IMR-90 (cell line): ENCODE data around the gene AGFG1. TPM values are rescaled to one million over a fixed set of nuclear protein-coding genes. Genes with fewer than 3 reads are reported as not detected.

Experiments used
- ATAC-seq: fragments of 200-7000 bp; cut with Tn5 transposase; 2 replicates; pipeline ENCODE4 v1.9.1; 2020; ENCODE audit warnings: low read depth, mild to moderate bottlenecking, moderate library complexity
- BruUV-seq: library from RNA; stranded (reverse); fragments of 400-500 nt; replicated peaks from 2 replicates; lab custom pipeline; 2021; lab: Mats Ljungman, UMichigan
- CTCF ChIA-PET: fragments of 300-600 bp; formaldehyde crosslinking; extraction: SDS; loops from one replicate; lab custom pipeline; 2021; ENCODE audit warnings: antibody characterized with exemption; lab: Yijun Ruan, JAX
- POLR2A ChIA-PET: fragments of 300-600 bp; sonication (Branson Sonifier 250); formaldehyde crosslinking; loops from one replicate; lab custom pipeline; 2022; ENCODE audit warnings: antibody characterized with exemption; ENCODE audit not compliant: unreplicated experiment; lab: Charles Lee
- DNase-seq: peaks from one replicate; pipeline ENCODE4 v3.0.0; 2013
- H2AFZ ChIP-seq: replicated peaks from 2 replicates; pipeline ENCODE3; 2013; ENCODE audit warnings: low read length, mild to moderate bottlenecking; ENCODE audit not compliant: poor library complexity
- H2AK5ac ChIP-seq: 2 replicates; pipeline ENCODE4 v1.6.1; 2013; ENCODE audit warnings: low read depth, low read length, inconsistent platforms
- H2AK9ac ChIP-seq: replicated peaks from 2 replicates; pipeline ENCODE3; 2013; ENCODE audit warnings: mild to moderate bottlenecking, low read depth, low read length, moderate library complexity; ENCODE audit not compliant: poor library complexity
- H2BK120ac ChIP-seq: 2 replicates; pipeline ENCODE4 v1.6.1; 2013; ENCODE audit warnings: low read depth, low read length, inconsistent platforms
- H2BK15ac ChIP-seq: 3 replicates; pipeline ENCODE4 v1.6.1; 2013; ENCODE audit warnings: low read depth, low read length, inconsistent platforms
- H2BK20ac ChIP-seq: 2 replicates; pipeline ENCODE4 v1.6.1; 2013; ENCODE audit warnings: low read depth, mild to moderate bottlenecking, inconsistent platforms, low read length, moderate library complexity
- H2BK5ac ChIP-seq: 2 replicates; pipeline ENCODE4 v1.6.1; 2013; ENCODE audit warnings: mild to moderate bottlenecking, low read depth, low read length, inconsistent platforms; ENCODE audit not compliant: poor library complexity, severe bottlenecking
- H3K14ac ChIP-seq: replicated peaks from 2 replicates; pipeline ENCODE4 v1.6.1; 2013; ENCODE audit warnings: low read depth, low read length, inconsistent platforms
- H3K18ac ChIP-seq: 2 replicates; pipeline ENCODE4 v1.6.1; 2013; ENCODE audit warnings: low read depth, low read length, control low read depth
- H3K23ac ChIP-seq: 2 replicates; pipeline ENCODE4 v1.6.1; 2013; ENCODE audit warnings: low read depth, low read length, inconsistent platforms
- H3K27ac ChIP-seq: 2 replicates; pipeline ENCODE4 v1.5.1; 2013; ENCODE audit warnings: mild to moderate bottlenecking, control low read depth, low read length; ENCODE audit not compliant: insufficient read depth
- H3K27me3 ChIP-seq: 2 replicates; pipeline ENCODE4 v1.6.1; 2013; ENCODE audit warnings: low read length; ENCODE audit not compliant: control insufficient read depth, insufficient read depth
- H3K36me3 ChIP-seq: 2 replicates; pipeline ENCODE4 v1.6.1; 2013; ENCODE audit warnings: low read length, mixed read lengths; ENCODE audit not compliant: control insufficient read depth, insufficient read depth
- H3K4ac ChIP-seq: 2 replicates; pipeline ENCODE4 v1.6.1; 2013; ENCODE audit warnings: low read depth, low read length, inconsistent platforms
- H3K4me1 ChIP-seq: 2 replicates; pipeline ENCODE4 v1.6.1; 2013; ENCODE audit warnings: low read length, mixed read lengths; ENCODE audit not compliant: control insufficient read depth, insufficient read depth
- H3K4me2 ChIP-seq: 2 replicates; pipeline ENCODE4 v1.6.1; 2013; ENCODE audit warnings: low read depth, mild to moderate bottlenecking, control low read depth, low read length, moderate library complexity
- H3K4me3 ChIP-seq: 2 replicates; pipeline ENCODE4 v1.5.1; 2013; ENCODE audit warnings: low read depth, mild to moderate bottlenecking, control low read depth, low read length, moderate library complexity; ENCODE audit not compliant: insufficient read depth
- H3K56ac ChIP-seq: 2 replicates; pipeline ENCODE4 v1.6.1; 2013; ENCODE audit warnings: low read length, inconsistent platforms; ENCODE audit not compliant: insufficient read depth; ENCODE audit errors: extremely low read depth
- H3K79me1 ChIP-seq, 2 experiments: 2 replicates each; pipeline ENCODE4 v1.6.1; 2013; ENCODE audit warnings: low read length in 2 of 2, inconsistent platforms in 1 of 2, low read depth in 1 of 2
- H3K9ac ChIP-seq: 2 replicates; pipeline ENCODE4 v1.6.1; 2013; ENCODE audit warnings: low read depth, low read length, control low read depth
- H3K9me1 ChIP-seq: 2 replicates; pipeline ENCODE4 v1.6.1; 2013; ENCODE audit warnings: low read length, inconsistent platforms; ENCODE audit not compliant: insufficient read depth
- H3K9me3 ChIP-seq: 2 replicates; pipeline ENCODE4 v1.6.1; 2013; ENCODE audit warnings: low read length; ENCODE audit not compliant: control insufficient read depth, insufficient read depth
- H4K20me1 ChIP-seq: 2 replicates; pipeline ENCODE4 v1.6.1; 2013; ENCODE audit warnings: low read length, inconsistent platforms; ENCODE audit not compliant: insufficient read depth
- H4K5ac ChIP-seq: 2 replicates; pipeline ENCODE4 v1.6.1; 2013; ENCODE audit warnings: mild to moderate bottlenecking, low read depth, low read length, control low read depth
- H4K8ac ChIP-seq, 2 experiments: 2 replicates each; pipeline ENCODE4 v1.6.1; 2013; ENCODE audit warnings: low read depth in 2 of 2, low read length in 2 of 2, control low read depth in 1 of 2, inconsistent platforms in 1 of 2
- H4K91ac ChIP-seq: 2 replicates; pipeline ENCODE4 v1.6.1; 2013; ENCODE audit warnings: low read depth, low read length, inconsistent platforms; ENCODE audit not compliant: insufficient read depth
- MAFK ChIP-seq: IDR thresholded peaks from 2 replicates; pipeline ENCODE4 v1.6.1; 2012; ENCODE audit warnings: low read depth, low read length, improper control_type of control experiment
- WGBS, 2 experiments: methylation state at CpG; one replicate each; pipeline versions ENCODE4 v1.1.5 to v1.1.7; 2013; ENCODE audit warnings: missing lambda C conversion rate in 2 of 2; ENCODE audit not compliant: insufficient read length in 1 of 2; ENCODE audit errors: extremely low coverage in 2 of 2; 5-methylcytosine and 5-hydroxymethylcytosine counted together
- dilution Hi-C: fragments of 300-500 bp; cut with HindIII; formaldehyde crosslinking; loops from one replicate; pipeline ENCODE4 v1.14.3; 2018; ENCODE audit warnings: low sequenced_read_pairs; ENCODE audit not compliant: unreplicated experiment
- in situ Hi-C: fragments of 300-500 bp; cut with MboI; formaldehyde crosslinking; loops from 3 replicates; pipeline ENCODE4 v1.14.3; 2019; ENCODE audit warnings: low sequenced_read_pairs, inconsistent platforms, mixed read lengths
- intact Hi-C: fragments of 100-400 bp; cut with micrococcal nuclease; formaldehyde crosslinking; loops from 2 replicates; pipeline ENCODE4 v1.10.0; 2022
- polyA plus RNA-seq, 3 experiments: library from polyadenylated mRNA; depleted of rRNA; stranded (reverse); fragments of >200 nt; gene quantifications; 2 replicates each; pipeline ENCODE4 v1.2.3, GENCODE V29; 2012; ENCODE audit warnings: low replicate concordance in 1 of 3
- total RNA-seq: library from RNA; depleted of rRNA; stranded (reverse); fragments of >200 nt; gene quantifications from 2 replicates; pipeline ENCODE4 v1.2.3, GENCODE V29; 2012

Gene AGFG1
- total and polyA plus RNA-seq, 2 of the 4 experiments (the other 2 are of a cell fraction) = 58.4 to 126 TPM

DNA sequence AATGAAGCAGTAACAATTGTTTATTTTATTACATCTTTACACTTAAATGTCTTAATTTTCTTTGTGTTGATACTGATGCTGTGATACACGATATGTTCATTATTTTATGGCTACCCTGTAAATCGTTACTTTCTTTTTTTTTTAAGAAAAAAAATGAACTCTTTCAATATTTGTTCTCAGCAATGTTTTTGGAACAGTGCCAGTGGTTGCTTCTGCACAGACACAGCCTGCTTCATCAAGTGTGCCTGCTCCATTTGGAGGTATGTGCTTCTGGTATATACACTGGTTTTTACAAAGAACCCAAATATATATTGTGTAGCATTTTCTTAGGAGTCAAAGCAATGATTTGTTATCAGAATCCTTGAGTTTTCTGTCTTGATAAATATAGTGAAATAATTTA is 64.5 kb downstream of the AGFG1 start:
- no peak overlapping the region for H2AK9ac ChIP-seq
- no peak overlapping the region for H2AK5ac ChIP-seq
- intact Hi-C loops (no loop called here), dilution Hi-C loops (no loop called here), in situ Hi-C loops (no loop called here)
- no peak overlapping the region for H2BK20ac ChIP-seq
- TF ChIP-seq MAFK = no peak
- H4K5ac ChIP-seq = no peak overlapping the region
- no peak overlapping the region for H4K8ac ChIP-seq
- no peak overlapping the region for H2AFZ ChIP-seq
- POLR2A ChIA-PET = no interaction called here
- no peak overlapping the region for H2BK120ac ChIP-seq
- H3K14ac ChIP-seq = no peak overlapping the region
- no peak overlapping the region for H3K9ac ChIP-seq
- no peak overlapping the region for H3K4ac ChIP-seq
- H3K4me3 ChIP-seq = no peak overlapping the region
- ATAC-seq = no peak
- BruUV-seq = no TSS peak
- no peaks in the 10 kb centered on the region for H4K20me1 ChIP-seq
- H3K18ac ChIP-seq = no peak overlapping the region
- no peak overlapping the region for H3K27ac ChIP-seq
- H3K4me2 ChIP-seq = no peak overlapping the region
- CTCF ChIA-PET = no interaction called here
- peaks cover 22% of the 10 kb centered on the region for H3K36me3 ChIP-seq
- H3K27me3 ChIP-seq = no peaks in the 10 kb centered on the region
- no peak overlapping the region for H2BK5ac ChIP-seq
- no peaks in the 10 kb centered on the region for H3K9me1 ChIP-seq
- no peaks in the 10 kb centered on the region for H3K4me1 ChIP-seq
- H3K23ac ChIP-seq = no peak overlapping the region
- H4K91ac ChIP-seq = no peak overlapping the region
- no peak overlapping the region for H2BK15ac ChIP-seq
- H3K9me3 ChIP-seq = no peaks in the 10 kb centered on the region
- peaks cover 6 to 7% of the 10 kb centered on the region in 2 experiments; a peak in 3 of 4 replicates for H3K79me1 ChIP-seq
- H3K56ac ChIP-seq = no peak overlapping the region
- DNase-seq = no peak
- WGBS, 2 experiments = no CpG with 5 or more reads among the region's 2 CpGs
